G401.6 (cell line): ENCODE results near the gene CORIN.

ENCODE experiments used
- FAIRE-seq: peaks from 2 replicates; lab custom pipeline; 2012; peaks lifted over from hg19 to GRCh38; lab: Jason Lieb, UNC

Gene CORIN

DNA sequence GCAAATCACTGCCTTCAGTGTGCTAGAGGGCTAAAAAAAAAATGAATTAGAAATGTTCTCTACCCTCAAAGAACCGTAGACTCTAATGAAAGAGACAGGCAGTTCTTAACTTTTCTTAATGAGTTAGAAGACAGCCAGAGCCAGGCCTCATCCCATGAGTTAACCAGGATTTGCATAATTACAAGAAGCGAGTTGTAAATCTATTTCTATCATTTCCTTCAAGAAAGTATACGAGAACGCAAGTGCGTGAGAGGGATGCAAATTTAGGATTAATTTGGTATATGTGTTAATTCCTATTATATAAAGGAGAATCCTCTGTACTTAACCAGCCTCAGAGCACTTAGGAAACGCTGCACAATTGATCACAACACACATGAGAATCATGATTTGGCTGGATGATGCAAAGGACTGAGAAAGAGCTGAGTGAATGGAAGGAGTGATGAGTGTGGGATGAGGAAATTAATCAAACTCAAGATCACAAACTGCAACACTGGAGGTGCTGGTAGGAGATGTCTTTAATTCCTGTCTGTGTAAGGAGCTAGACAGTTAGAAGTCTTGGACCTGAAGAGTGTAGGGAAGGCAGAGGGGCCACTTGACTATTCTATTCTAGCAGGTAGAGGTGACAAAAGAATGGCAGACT lies 195.6 kb downstream of the CORIN start:
- FAIRE-seq: no peak

DNA sequence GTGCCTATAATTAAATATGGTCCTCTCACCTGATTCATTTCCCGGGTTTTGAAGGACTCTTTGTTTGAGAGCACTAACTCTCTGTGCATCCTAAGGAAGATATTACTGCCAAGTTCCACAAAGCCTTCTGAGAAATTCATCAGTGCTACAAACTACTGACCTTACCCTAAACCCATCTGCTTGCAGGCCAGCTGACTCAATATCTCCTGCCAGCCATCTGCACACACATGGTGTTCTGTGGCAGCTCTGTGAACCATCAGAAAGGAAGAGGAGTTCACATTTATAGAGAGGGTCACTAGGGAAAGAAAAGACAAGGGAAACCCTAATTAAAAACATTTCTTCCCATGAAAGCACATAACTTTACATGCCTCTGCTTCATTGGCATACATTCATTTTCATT lies 196.1 kb downstream of the CORIN start:
- no peak for FAIRE-seq

DNA sequence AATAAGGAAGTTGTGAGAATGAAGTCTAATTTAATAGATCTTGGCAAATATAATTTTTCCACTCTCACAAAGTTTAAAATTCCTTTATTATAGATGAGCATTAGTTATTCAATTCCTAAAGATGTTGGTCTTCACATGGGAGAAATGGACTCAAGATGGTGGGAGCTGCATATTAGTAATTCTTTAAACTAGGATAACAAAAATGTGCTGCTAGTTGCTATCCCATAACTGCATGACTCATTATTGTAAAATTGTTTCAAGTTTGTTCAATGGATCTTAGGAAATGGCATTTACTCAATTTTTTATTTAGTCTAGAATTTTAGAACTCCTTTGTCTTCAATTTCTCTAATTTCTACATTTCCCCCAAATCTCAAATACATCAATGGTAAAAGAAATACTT lies 197.0 kb downstream of the CORIN start:
- FAIRE-seq: no peak

DNA sequence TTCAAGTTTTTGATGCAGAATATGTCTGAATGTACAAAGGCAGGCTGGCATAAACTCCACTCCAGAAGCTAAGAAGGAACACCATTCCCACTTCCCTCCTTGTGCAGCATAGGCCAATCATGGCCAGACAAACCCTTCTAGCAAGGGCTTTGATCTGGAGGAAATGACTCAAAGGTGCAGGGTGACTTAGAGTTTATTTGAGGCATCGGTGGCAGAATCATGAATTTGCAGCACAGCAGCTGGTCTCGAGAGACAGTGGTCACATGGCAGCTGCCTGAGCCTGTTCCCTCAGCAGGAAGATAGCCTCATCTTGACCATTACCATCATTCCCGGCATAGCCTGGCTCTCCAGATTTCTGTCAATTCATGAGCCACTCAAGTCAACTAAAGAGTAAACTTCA lies 198.3 kb downstream of the CORIN start:
- FAIRE-seq: no peak

DNA sequence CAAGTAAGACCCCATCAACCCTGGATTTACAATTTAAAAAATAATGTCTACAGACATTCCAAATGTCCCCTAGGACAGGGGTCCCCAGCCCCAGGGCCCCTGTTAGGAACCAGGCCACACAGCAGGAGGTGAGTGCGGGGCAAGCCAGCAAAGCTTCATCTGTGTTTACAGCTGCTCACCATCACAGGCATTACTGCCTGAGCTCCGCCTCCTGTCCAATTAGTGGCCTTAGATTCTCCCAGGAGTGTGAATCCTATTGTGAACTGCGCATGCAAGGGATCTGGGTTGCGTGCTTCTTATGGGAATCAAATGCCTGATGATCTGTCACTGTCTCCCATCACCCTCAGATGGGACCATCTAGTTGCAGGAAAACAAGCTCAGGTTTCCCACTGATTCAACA lies 206.7 kb downstream of the CORIN start:
- no peak for FAIRE-seq

DNA sequence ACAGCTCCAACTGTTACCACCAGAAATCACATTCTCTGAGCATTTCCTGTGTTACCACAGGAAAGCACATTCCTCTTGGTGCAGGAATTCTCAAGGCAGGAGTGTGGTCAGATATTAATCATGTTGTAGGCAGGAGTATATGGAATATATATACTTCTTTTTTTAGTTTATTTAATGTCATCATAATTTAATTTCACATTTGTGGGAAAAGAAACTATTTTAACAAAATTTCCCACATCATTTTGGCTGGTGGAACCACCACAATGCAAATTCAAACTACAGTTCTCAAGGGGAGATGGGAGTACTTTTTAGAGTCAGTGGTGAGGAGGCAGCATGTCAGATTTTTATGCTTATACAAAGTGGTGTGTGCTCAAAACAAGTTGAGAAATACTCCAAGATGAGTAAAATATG lies 213.8 kb downstream of the CORIN start:
- no peak for FAIRE-seq

DNA sequence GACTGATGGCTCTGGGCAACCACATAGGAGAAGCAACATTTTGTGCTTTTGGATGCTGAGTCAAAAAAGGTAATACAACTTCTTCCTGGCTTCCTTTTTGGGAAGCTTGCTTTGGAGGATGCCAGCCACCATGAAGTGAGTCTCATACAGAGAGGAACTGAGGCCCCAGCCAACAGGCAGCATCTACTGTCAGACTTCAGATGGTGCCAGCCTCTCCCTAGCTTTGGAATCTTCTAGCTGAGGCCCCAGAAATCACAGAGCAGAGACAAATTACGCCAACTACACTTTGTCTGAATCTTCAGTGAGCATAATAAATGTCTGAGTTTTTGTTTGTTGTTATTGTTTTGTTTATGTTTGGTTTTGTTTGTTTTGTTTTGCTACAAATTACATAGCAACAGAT lies 216.7 kb downstream of the CORIN start:
- FAIRE-seq: no peak

DNA sequence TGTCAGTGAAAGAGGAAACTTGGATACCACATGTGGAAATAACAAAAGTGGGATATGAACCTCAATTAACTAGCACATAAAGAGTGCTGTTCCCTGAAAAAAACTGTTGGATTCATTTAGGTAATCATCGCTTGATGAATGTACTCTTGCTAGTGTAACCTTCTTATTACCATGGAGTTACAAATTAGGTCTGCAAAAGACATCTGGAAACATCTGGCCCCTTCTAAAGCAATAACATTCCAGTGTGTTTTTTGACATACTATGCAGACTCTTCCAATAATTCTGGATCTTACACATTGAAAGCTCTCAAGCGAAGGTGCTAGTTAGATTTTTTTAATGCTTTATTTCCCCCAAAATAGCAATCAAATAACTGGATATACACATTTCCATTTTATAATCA lies 218.2 kb downstream of the CORIN start:
- FAIRE-seq: no peak

DNA sequence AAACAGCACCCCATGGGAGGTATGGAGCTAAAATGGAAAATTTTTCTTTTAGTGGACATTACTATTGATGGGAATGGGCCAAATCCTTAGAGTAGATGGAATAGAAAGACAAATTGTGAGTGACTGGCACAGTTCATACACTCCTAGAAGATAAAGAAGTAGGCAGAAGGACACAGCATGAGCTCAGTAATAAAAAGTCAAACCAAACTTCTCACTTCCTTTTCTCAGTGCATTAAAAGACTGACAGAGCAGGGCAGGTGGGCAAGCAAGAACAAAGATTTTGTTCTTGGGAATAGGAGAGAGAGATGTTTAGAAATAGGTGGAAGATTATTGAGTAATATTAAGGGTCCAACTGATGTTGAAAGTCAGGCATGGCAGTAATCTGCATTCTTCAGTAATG lies 220.3 kb downstream of the CORIN start:
- FAIRE-seq: no peak

DNA sequence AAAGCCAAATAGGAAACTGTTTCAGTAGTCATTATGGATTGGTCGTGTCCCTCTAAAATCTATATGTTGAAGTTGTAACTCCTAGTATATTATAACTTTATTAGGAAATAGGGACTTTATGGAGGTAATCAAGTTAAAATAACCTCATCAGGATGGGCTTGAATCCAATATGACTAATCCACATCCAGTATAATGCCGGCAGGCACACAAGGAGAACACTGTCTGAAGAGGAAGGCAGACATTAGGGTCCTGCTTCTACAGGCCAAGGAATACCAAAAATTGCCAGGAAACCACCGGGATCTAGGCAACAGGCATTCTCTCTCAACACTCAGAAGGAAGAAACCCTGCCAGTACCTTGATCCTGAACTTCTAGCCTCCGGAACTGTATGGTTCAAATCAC lies 222.5 kb downstream of the CORIN start:
- FAIRE-seq: no peak

DNA sequence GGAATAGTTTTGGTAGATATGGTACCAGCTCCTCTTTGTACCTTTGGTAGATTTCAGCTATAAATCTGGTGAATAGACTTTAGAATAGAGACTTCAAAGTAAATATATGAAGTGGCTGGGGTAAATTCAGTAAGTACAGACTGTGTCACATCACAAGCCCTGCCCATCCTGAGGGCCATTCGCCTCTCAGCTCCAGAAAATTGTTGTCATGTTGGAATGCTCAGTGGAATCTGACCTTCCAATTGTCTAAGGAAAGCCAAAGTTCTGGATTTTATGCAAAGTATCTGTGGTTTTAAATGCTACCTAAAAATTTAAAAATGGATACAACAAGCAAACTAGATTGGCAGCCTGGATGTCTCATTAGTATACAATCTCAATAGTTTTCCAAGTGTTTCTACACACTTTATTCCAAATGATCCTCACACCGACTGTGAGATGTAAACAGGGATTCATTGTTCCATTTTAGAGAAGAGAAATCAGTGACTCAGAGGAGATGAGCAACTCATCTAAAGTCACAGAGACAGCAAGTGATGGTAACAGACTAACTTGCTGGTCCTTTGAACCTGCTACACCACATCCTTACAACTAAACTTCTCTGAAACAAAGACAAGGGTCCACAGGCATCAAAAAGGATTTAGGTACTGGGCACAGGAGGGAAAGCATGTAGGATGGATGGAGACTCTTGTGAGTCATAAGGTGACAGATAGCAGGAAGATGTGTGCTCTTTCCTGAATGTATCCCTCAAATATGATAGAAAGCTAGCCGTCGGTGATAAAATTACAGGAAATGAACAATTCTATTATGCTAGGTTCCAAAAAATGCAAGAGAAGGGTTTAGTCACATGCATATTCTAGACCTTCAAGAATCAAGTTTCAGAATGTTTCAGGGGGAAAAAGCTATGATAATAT lies 225.5 kb downstream of the CORIN start:
- FAIRE-seq: no peak

DNA sequence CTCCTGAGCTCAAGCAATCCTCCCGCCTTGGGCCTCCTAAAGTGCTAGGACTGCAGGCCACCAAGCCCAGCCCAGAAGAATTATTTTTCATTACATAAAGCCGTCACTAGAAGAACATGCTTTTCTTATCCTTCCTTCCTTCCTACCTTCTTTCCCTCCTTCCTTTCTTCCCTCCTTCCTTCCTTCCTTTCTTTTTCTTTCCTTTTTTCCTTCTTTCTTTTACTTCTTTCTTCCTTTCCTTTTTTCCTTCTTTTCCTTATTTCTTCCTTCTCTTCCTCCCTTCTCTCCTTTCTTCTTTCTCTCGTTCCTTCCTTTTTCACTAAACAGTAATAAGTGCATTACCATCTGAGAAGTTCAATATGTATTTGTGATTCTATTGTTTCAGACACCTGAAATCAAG lies 231.4 kb downstream of the CORIN start:
- no peak for FAIRE-seq

DNA sequence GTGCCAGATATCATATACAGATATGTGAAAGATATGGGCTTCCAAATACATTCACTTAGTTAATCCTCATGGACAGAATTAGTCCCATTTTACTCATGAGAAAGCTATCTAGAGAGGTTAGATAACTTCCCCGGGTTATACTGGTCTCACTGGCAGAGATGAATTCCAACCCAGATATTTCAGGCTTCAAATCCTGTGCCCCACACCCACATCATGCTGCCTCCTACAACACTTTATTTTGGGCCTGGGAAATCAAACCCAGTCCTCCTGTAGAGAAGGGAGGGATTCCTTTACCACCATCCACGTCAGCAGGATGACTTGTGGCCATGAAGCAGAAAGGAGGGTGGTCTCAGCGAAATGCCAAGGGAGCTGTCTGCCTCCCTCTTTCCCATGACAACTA lies 239.0 kb downstream of the CORIN start:
- no peak for FAIRE-seq

DNA sequence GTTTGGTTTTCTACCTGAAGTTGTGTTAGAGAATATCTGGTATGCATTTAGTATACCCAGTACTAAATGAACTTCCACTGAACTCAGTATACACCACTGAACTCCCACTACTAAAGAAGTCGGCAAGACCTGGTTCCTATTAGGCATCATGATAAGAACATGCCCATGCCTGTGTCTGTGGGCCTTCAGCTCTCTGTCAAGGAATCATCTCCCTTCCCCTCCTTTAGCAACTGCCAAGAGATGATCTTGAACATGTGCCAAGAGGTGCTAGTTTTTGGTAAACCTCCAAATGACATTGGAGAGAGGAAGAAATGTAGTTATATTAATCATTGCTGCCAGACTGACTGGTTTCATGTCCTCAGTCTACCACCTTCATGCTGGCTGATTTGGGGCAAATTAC lies 239.5 kb downstream of the CORIN start:
- no peak for FAIRE-seq

DNA sequence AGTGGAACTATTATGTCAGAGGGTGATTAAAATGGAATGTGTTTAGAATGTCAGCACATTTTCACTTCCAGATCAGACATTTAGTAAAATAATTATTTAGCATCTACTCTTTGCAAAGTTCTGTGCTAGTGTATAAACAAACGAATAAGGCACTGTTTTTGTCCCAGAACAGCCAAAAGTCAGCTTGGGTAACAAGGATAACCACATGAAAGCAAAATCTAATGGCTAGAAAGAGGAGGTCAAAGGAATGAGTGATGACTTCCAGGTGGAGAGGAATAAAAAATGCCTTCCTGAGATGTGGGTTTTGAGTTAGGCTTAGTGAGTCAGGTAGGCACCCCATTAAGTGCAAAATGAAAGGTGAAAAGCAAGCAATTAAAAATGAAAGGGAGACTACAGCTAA lies 240.2 kb downstream of the CORIN start:
- no peak for FAIRE-seq

DNA sequence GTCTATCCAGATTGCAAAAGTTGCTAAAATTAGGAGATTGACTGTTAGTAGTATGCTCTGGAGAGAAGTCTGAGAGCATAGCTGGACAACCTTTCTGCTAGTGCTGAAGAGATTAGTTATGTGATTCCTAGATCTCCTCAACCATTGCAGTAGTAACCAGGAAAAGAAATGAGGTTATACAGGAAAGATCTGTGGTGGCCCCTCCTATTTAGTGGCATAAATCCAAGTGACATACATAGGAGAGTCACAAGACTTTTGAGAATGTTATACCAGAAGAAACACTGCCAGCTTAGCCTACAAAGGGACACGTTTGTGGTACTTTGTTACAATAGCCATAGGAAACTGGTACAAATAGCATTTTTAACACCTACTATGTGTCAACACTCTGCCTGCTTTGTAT lies 247.5 kb downstream of the CORIN start:
- no peak for FAIRE-seq

DNA sequence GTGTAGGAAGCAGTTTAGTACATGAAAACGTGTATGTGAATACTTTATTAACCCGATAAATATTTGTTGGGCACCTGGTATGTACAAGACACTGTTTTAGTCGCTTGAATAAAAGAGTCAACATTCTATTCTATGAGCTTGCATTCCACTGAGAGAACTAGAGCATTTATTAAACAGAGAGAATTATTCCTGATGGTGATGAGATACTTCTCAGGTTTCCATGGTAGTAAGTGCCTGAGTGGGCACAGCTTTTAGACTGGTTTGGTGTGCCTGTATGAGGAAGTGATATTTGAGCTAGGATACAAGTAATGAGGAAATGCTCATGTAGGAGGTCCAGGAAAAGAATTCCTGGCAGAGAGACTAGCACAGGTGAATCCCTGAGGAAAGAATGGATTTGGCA lies 258.6 kb downstream of the CORIN start:
- no peak for FAIRE-seq

DNA sequence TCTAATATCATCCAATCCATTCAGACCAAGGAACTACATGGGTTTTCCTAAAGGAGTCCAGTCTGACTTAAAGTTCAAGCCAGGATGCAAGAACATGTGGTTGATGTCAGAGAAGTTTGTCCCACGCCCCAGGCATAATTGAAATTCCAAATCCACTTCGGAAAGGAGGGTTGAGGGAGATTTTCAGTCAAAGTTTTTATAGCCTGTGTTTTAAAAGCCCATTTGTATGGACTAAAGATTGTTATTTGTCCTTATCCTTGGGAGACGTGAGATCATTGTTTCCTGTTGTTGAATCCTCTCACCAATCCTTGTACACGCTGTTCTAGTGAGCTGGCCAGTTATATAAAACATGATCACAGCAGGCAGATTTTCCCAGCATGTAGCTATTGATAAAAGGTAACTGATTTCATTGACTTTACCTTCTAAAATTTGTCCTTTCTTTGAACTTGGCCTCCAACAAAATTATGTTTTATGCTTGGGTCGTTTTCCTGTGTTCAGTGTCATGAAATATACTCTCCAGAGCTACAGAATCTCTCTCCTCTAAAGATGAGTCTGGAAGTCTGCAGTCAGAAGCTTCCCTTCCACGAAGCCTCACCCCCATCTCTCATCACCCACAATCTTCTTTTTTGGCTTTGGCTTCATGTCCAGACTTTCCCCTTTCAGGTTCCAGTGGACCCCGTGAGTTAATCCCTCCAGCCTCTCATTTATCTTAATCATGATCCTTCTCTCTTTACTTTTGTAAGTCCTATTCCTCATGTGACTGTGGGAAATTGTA lies 259.9 kb downstream of the CORIN start:
- no peak for FAIRE-seq

DNA sequence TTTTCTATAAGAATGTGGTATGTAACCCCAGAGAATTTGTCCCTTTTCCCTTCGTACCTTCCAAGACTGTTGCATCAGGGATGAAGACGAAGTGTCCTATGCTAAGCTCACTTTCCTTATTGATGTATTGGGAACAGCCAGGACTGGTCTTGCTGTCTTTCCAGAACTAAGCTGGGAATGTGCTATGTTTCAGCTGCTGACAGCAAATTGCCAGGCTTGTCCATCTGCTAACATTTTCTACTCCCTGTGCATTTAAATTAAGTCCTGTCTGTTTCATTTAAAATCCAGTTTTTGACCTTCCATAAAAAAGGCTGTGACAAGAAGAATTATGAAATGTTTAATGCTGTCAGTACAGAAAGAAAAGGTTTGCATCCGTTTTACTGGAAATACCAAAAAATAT lies 264.9 kb downstream of the CORIN start:
- FAIRE-seq: no peak

DNA sequence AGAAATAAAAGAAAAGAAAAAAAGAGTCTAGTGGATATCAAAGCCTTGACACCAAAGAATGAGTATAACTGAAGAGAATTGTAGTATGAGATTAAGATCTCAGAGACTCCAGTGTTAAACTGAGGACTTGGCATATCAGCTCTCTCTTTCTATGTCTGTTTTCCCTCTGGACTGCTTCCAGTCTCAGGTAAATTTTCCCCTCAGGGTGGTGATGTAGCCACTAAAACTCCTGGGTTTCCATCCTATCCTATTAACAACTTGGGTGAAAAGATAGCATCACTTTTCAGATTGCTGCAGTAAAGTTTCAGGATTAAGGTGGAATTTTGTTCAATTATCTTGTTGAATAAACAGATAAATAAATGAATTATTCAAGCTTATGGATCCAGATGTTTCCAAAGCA lies 267.1 kb downstream of the CORIN start:
- no peak for FAIRE-seq

DNA sequence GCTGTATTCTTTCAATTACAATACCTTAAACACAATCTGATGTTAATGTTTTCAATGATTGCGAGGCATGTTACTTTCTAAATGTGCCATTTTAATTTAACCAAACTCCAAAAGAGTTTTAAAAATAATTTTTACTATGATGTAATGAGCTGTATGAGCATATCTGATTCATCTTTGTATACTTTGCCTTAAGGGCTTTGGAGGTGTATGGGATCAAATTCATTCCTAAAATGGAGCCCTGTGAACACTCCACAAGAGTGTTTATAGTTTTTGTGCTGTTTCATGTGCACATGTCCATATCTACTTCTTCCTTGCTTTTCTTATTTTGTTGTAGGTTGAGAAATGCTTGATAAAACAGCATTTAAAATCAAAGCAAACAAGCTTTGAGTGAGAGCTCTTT lies 270.4 kb downstream of the CORIN start:
- FAIRE-seq: no peak

DNA sequence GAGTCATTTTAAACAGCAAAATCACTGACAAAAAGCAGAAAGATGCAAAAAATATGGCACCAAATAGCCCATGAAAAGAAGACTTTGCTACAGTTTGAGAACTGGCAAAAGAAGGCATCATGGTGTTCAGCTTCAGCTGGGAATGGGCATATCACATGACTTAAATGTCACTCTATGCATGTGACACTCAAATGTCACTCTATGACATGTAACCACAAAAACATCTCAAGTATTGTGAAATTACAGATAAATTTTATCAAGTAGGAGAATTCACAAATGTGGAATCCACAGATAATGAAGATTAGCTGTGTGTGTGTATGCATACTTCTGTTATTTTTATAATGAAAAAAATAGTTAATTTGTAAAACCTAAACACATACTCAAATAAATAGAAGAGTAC lies 270.9 kb downstream of the CORIN start:
- no peak for FAIRE-seq

DNA sequence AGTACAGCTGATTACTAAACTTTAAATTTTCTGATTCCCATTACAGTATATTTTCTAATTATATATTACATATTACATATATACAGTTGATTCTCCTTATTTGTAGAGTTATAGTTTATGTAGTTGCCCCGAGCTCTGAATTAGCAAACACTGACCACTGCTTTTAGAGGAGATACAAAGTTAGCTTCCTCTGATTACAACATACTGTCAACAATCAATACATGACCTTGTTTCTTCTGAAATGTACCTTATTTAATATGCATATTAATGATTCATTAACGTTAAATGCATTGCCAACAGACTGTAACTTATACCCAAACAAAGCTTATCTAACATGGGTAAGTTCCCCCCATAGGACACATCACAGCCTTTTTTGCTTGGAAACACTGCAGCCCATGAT lies 271.3 kb downstream of the CORIN start:
- no peak for FAIRE-seq
